HepG2 (cell line): ENCODE measurements around the gene TTLL1. TPM values are rescaled to one million over a fixed set of nuclear protein-coding genes. Genes with fewer than 3 reads are reported as not detected.

Source experiments
- BRCA1 ChIP-seq: sonication (generic); formaldehyde crosslinking; IDR thresholded peaks from 2 replicates; pipeline ENCODE4 v1.4.0; 2020; ENCODE audit warnings: missing genetic modification reagents
- CBX5 ChIP-seq: sonication (generic); formaldehyde crosslinking; IDR thresholded peaks from 2 replicates; pipeline ENCODE4 v1.4.0; 2020; ENCODE audit warnings: missing genetic modification reagents, borderline replicate concordance
- CC2D1A ChIP-seq: sonication (generic); formaldehyde crosslinking; IDR thresholded peaks from 2 replicates; pipeline ENCODE4 v1.8.1; 2023; ENCODE audit warnings: mild to moderate bottlenecking, missing genetic modification reagents
- CREBL2 ChIP-seq: sonication (generic); formaldehyde crosslinking; IDR thresholded peaks from 2 replicates; pipeline ENCODE4 v1.8.1; 2023; ENCODE audit warnings: missing genetic modification reagents, mild to moderate bottlenecking, borderline replicate concordance
- GPN1 ChIP-seq: sonication (generic); formaldehyde crosslinking; IDR thresholded peaks from 2 replicates; pipeline ENCODE4 v1.5.1; 2020; ENCODE audit warnings: missing genetic modification reagents, borderline replicate concordance
- MTF2 ChIP-seq: sonication (generic); formaldehyde crosslinking; IDR thresholded peaks from 2 replicates; pipeline ENCODE4 v1.5.0; 2020; ENCODE audit warnings: missing genetic modification reagents, borderline replicate concordance
- PREB ChIP-seq: sonication (generic); formaldehyde crosslinking; IDR thresholded peaks from 2 replicates; pipeline ENCODE4 v1.4.0; 2020; ENCODE audit warnings: missing genetic modification reagents
- RARA ChIP-seq: IDR thresholded peaks from 2 replicates; pipeline ENCODE4 v1.6.1; 2016; ENCODE audit warnings: missing genetic modification reagents, missing compliant biosample characterization
- SP5 ChIP-seq: IDR thresholded peaks from 2 replicates; pipeline ENCODE4 v1.6.1; 2016; ENCODE audit warnings: low read depth, borderline replicate concordance
- TCF7 ChIP-seq: sonication (generic); IDR thresholded peaks from 2 replicates; pipeline ENCODE4 v1.6.1; 2016; ENCODE audit warnings: antibody characterized with exemption, low read depth
- THRA ChIP-seq: sonication (generic); formaldehyde crosslinking; IDR thresholded peaks from 2 replicates; pipeline ENCODE4 v1.4.0; 2020; ENCODE audit warnings: missing genetic modification reagents, borderline replicate concordance
- TIGD3 ChIP-seq: sonication (generic); formaldehyde crosslinking; IDR thresholded peaks from 2 replicates; pipeline ENCODE4 v1.5.1; 2020; ENCODE audit warnings: mild to moderate bottlenecking, missing genetic modification reagents, borderline replicate concordance
- USF2 ChIP-seq, 2 experiments: sonication (generic) in 1 of 2; formaldehyde crosslinking in 1 of 2; IDR thresholded peaks; 2 replicates each; pipeline versions ENCODE4 v1.5.1 to v1.6.1; 2011 to 2020; ENCODE audit warnings: borderline replicate concordance in 1 of 2, low read depth in 1 of 2, low read length in 1 of 2, mild to moderate bottlenecking in 1 of 2, missing genetic modification reagents in 1 of 2, moderate library complexity in 1 of 2
- ZBTB21 ChIP-seq: sonication (generic); formaldehyde crosslinking; IDR thresholded peaks from 2 replicates; pipeline ENCODE4 v1.4.0; 2020; ENCODE audit warnings: missing genetic modification reagents
- ZFP90 ChIP-seq: sonication (generic); formaldehyde crosslinking; IDR thresholded peaks from 2 replicates; pipeline ENCODE4 v1.8.0; 2022; ENCODE audit warnings: missing genetic modification reagents, mild to moderate bottlenecking, inconsistent platforms, borderline replicate concordance
- ZNF138 ChIP-seq: sonication (generic); formaldehyde crosslinking; IDR thresholded peaks from 2 replicates; pipeline ENCODE4 v1.5.0; 2020; ENCODE audit warnings: mild to moderate bottlenecking, low read depth, missing genetic modification reagents
- ZNF20 ChIP-seq: sonication (generic); formaldehyde crosslinking; IDR thresholded peaks from 2 replicates; pipeline ENCODE4 v1.4.0; 2020; ENCODE audit warnings: mild to moderate bottlenecking, moderate library complexity, missing genetic modification reagents
- ZNF552 ChIP-seq: sonication (generic); formaldehyde crosslinking; IDR thresholded peaks from 2 replicates; pipeline ENCODE4 v1.9.0; 2022; ENCODE audit warnings: missing genetic modification reagents, mild to moderate bottlenecking, borderline replicate concordance
- ZNF574 ChIP-seq: sonication (generic); formaldehyde crosslinking; IDR thresholded peaks from 2 replicates; pipeline ENCODE4 v1.4.0; 2020; ENCODE audit warnings: missing genetic modification reagents
- ZNF777 ChIP-seq: sonication (generic); formaldehyde crosslinking; IDR thresholded peaks from 2 replicates; pipeline ENCODE4 v1.4.0; 2020; ENCODE audit warnings: missing genetic modification reagents
- polyA plus RNA-seq, 8 experiments: library from polyadenylated mRNA; depleted of rRNA in 3 of 8; stranded (reverse) in 7 of 8; unstranded in 1 of 8; fragments of >200 nt; fragmentation: Illumina TruSeq in 4 of 8; extraction: Trizol in 4 of 8; gene quantifications; 2 replicates each; pipeline versions ENCODE4 v1.2.1 to v1.2.3, GENCODE V29; 2011 to 2016; ENCODE audit warnings: low read depth in 4 of 8, missing spikeins in 1 of 8, mixed read lengths in 1 of 8; ENCODE audit not compliant: insufficient read depth in 1 of 8
- total RNA-seq, 5 experiments: library from RNA; depleted of rRNA; stranded (reverse); fragments of >200 nt; fragmentation: Illumina TruSeq; extraction: Trizol; gene quantifications; 2 replicates each; pipeline ENCODE4 v1.2.3, GENCODE V29; 2016; ENCODE audit warnings: low read depth in 1 of 5

Gene TTLL1
- total and polyA plus RNA-seq, 2 of the 13 experiments (the other 11 are each of a cell fraction or from before 2014, with no cell fraction given) = 1.6 to 5.3 TPM

DNA sequence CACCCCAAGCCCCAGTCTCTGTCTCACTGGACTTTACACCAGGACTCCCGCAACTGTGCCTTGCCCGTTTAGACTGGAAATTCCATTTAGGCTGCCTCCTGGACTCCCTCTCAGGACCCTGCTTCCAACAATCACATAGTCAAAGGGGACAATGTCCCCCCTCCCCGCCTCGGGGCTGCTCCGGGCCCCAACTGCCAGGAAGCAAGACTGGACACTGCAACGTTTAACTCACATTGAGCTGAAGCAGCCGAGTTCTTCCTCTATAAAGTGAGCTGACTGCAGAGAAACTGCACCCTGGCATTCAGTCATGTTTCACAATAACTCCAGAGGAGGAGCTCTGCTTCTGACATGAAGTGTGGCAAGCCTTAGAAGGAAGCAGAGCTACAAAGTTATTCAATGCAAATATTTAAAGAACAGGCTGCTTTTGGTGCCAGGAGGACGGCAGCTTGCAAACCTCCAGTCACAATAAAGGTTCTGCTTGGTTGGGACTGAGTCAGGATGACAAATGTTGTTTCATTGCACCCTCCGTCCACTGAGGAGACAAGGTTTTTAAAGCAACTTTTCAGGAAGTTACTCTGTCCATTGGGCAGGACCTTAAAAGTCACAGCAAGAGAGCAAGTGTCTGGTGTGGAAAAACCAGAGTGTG, 94.2 kb downstream of the TTLL1 start (continued):
- TF ChIP-seq USF2 (IDR thresholded peaks at IDR 0.05; ENCODE audit: low read depth, low read length) (no peak), USF2 (CRISPR knock-in tag; IDR thresholded peaks at IDR 0.05; ENCODE audit: borderline replicate concordance) (no peak), ZNF20 (no peak), THRA (peak; percentile 34; the same call in 1 of the 2 replicates), TIGD3 (CRISPR knock-in tag) (no peak), ZNF552 (CRISPR knock-in tag) (no peak), MTF2 (no peak), ZFP90 (CRISPR knock-in tag) (no peak), GPN1 (CRISPR knock-in tag) (no peak), ZNF777 (CRISPR knock-in tag) (no peak), CC2D1A (CRISPR knock-in tag) (no peak), CBX5 (peak; percentile 15; the same call in 1 of the 2 replicates), CREBL2 (no peak), TCF7 (peak; percentile 71), ZNF574 (CRISPR knock-in tag) (no peak; the same call in 1 of the 2 replicates), RARA (CRISPR knock-in tag) (peak; percentile 69), ZNF138 (CRISPR knock-in tag) (no peak), BRCA1 (CRISPR knock-in tag) (no peak), SP5 (CRISPR knock-in tag) (peak; percentile 85), ZBTB21 (CRISPR knock-in tag) (peak; percentile 32; the same call in 1 of the 2 replicates), PREB (CRISPR knock-in tag) (no peak)
